ENCODE measurements around the gene GK. TPM values are rescaled to one million over a fixed set of nuclear protein-coding genes. Genes with fewer than 3 reads are reported as not detected.

Gene GK
- polyA plus RNA-seq (2012; ENCODE audit: low read depth, missing spikeins): 12.8 TPM

- TF ChIP-seq POU2F2 (IDR thresholded peaks at IDR 0.05; ENCODE audit: low read depth, low read length): no peak
- no peak for TF ChIP-seq POLR2AphosphoS5 (IDR thresholded peaks at IDR 0.05; ENCODE audit: low read depth, low read length)
- no peak for TF ChIP-seq TAF1 (IDR thresholded peaks at IDR 0.05; ENCODE audit: low read depth, low read length)
- TF ChIP-seq POLR2A (IDR thresholded peaks at IDR 0.05; ENCODE audit: low read depth, low read length): no peak
- TF ChIP-seq PAX5 (IDR thresholded peaks at IDR 0.05; ENCODE audit: insufficient read depth, low read length, severe bottlenecking): no peak
- TF ChIP-seq SPI1 (IDR thresholded peaks at IDR 0.05; ENCODE audit: low read depth, low read length): no peak
- FAIRE-seq (peak; percentile 92), DNase-seq (ENCODE audit: insufficient read length, low spot score) (no peak)
Measured at GRCh38 chrX:30653415-30654131, at the start of gene GK. Gene GK (plus strand): TSS chrX:30653423. CDS start chrX:30653538, 115 bp downstream.

GRCh38 chrX:30607155-30607554, 46.1 kb upstream of the GK start:
- no peak for TF ChIP-seq POLR2A (IDR thresholded peaks at IDR 0.05; ENCODE audit: low read depth, low read length)
- no peak for TF ChIP-seq SPI1 (IDR thresholded peaks at IDR 0.05; ENCODE audit: low read depth, low read length)
- no peak for TF ChIP-seq PAX5 (IDR thresholded peaks at IDR 0.05; ENCODE audit: insufficient read depth, low read length, severe bottlenecking)
- TF ChIP-seq POU2F2 (IDR thresholded peaks at IDR 0.05; ENCODE audit: low read depth, low read length): no peak
- no peak for TF ChIP-seq TAF1 (IDR thresholded peaks at IDR 0.05; ENCODE audit: low read depth, low read length)
- TF ChIP-seq POLR2AphosphoS5 (IDR thresholded peaks at IDR 0.05; ENCODE audit: low read depth, low read length): no peak
- DNase-seq (ENCODE audit: insufficient read length, low spot score) (no peak), FAIRE-seq (no peak)

- no peak for FAIRE-seq
- TF ChIP-seq SPI1 (IDR thresholded peaks at IDR 0.05; ENCODE audit: low read depth, low read length): no peak
- no peak for TF ChIP-seq PAX5 (IDR thresholded peaks at IDR 0.05; ENCODE audit: insufficient read depth, low read length, severe bottlenecking)
- no peak for TF ChIP-seq POLR2A (IDR thresholded peaks at IDR 0.05; ENCODE audit: low read depth, low read length)
- no peak for TF ChIP-seq POLR2AphosphoS5 (IDR thresholded peaks at IDR 0.05; ENCODE audit: low read depth, low read length)
- TF ChIP-seq POU2F2 (IDR thresholded peaks at IDR 0.05; ENCODE audit: low read depth, low read length): no peak
- TF ChIP-seq TAF1 (IDR thresholded peaks at IDR 0.05; ENCODE audit: low read depth, low read length): no peak
- DNase-seq (ENCODE audit: insufficient read length, low spot score): no peak
Measured at GRCh38 chrX:30610026-30610425, 43.2 kb upstream of the GK start.

GRCh38 chrX:30612250-30612655, 41.0 kb upstream of the GK start:
- TF ChIP-seq SPI1 (IDR thresholded peaks at IDR 0.05; ENCODE audit: low read depth, low read length) (no peak), POU2F2 (IDR thresholded peaks at IDR 0.05; ENCODE audit: low read depth, low read length) (no peak), POLR2AphosphoS5 (IDR thresholded peaks at IDR 0.05; ENCODE audit: low read depth, low read length) (no peak), PAX5 (IDR thresholded peaks at IDR 0.05; ENCODE audit: insufficient read depth, low read length, severe bottlenecking) (no peak), TAF1 (IDR thresholded peaks at IDR 0.05; ENCODE audit: low read depth, low read length) (no peak), POLR2A (IDR thresholded peaks at IDR 0.05; ENCODE audit: low read depth, low read length) (no peak)
- FAIRE-seq (no peak), DNase-seq (ENCODE audit: insufficient read length, low spot score) (no peak)

GRCh38 chrX:30613721-30614120, 39.5 kb upstream of the GK start:
- FAIRE-seq (no peak), DNase-seq (ENCODE audit: insufficient read length, low spot score) (no peak)
- TF ChIP-seq PAX5 (IDR thresholded peaks at IDR 0.05; ENCODE audit: insufficient read depth, low read length, severe bottlenecking): no peak
- no peak for TF ChIP-seq POLR2AphosphoS5 (IDR thresholded peaks at IDR 0.05; ENCODE audit: low read depth, low read length)
- TF ChIP-seq POU2F2 (IDR thresholded peaks at IDR 0.05; ENCODE audit: low read depth, low read length): no peak
- TF ChIP-seq TAF1 (IDR thresholded peaks at IDR 0.05; ENCODE audit: low read depth, low read length): no peak
- TF ChIP-seq SPI1 (IDR thresholded peaks at IDR 0.05; ENCODE audit: low read depth, low read length): no peak
- no peak for TF ChIP-seq POLR2A (IDR thresholded peaks at IDR 0.05; ENCODE audit: low read depth, low read length)

GRCh38 chrX:30615229-30615628, 38.0 kb upstream of the GK start:
- FAIRE-seq (no peak), DNase-seq (ENCODE audit: insufficient read length, low spot score) (no peak)
- TF ChIP-seq TAF1 (IDR thresholded peaks at IDR 0.05; ENCODE audit: low read depth, low read length) (no peak), POLR2A (IDR thresholded peaks at IDR 0.05; ENCODE audit: low read depth, low read length) (no peak), SPI1 (IDR thresholded peaks at IDR 0.05; ENCODE audit: low read depth, low read length) (no peak), PAX5 (IDR thresholded peaks at IDR 0.05; ENCODE audit: insufficient read depth, low read length, severe bottlenecking) (no peak), POU2F2 (IDR thresholded peaks at IDR 0.05; ENCODE audit: low read depth, low read length) (no peak), POLR2AphosphoS5 (IDR thresholded peaks at IDR 0.05; ENCODE audit: low read depth, low read length) (no peak)

- TF ChIP-seq POU2F2 (IDR thresholded peaks at IDR 0.05; ENCODE audit: low read depth, low read length): no peak
- TF ChIP-seq PAX5 (IDR thresholded peaks at IDR 0.05; ENCODE audit: insufficient read depth, low read length, severe bottlenecking): no peak
- TF ChIP-seq SPI1 (IDR thresholded peaks at IDR 0.05; ENCODE audit: low read depth, low read length): no peak
- DNase-seq (ENCODE audit: insufficient read length, low spot score) (no peak), FAIRE-seq (no peak)
Measured at GRCh38 chrX:30618160-30618765, 35.0 kb upstream of the GK start.

- FAIRE-seq: no peak
Measured at GRCh38 chrX:30620125-30620524, 33.1 kb upstream of the GK start.

GRCh38 chrX:30620980-30621618, 32.1 kb upstream of the GK start:
- FAIRE-seq: no peak
- DNase-seq (ENCODE audit: insufficient read length, low spot score): no peak
- TF ChIP-seq PAX5 (IDR thresholded peaks at IDR 0.05; ENCODE audit: insufficient read depth, low read length, severe bottlenecking) (no peak), TAF1 (IDR thresholded peaks at IDR 0.05; ENCODE audit: low read depth, low read length) (no peak), POU2F2 (IDR thresholded peaks at IDR 0.05; ENCODE audit: low read depth, low read length) (no peak), SPI1 (IDR thresholded peaks at IDR 0.05; ENCODE audit: low read depth, low read length) (no peak)

More at GRCh38 chrX:30620125-30620524, 33.1 kb upstream of the GK start:
- TF ChIP-seq POU2F2 (IDR thresholded peaks at IDR 0.05; ENCODE audit: low read depth, low read length): no peak
- no peak for TF ChIP-seq TAF1 (IDR thresholded peaks at IDR 0.05; ENCODE audit: low read depth, low read length)
- no peak for TF ChIP-seq POLR2A (IDR thresholded peaks at IDR 0.05; ENCODE audit: low read depth, low read length)
- TF ChIP-seq SPI1 (IDR thresholded peaks at IDR 0.05; ENCODE audit: low read depth, low read length): no peak
- no peak for TF ChIP-seq POLR2AphosphoS5 (IDR thresholded peaks at IDR 0.05; ENCODE audit: low read depth, low read length)
- no peak for TF ChIP-seq PAX5 (IDR thresholded peaks at IDR 0.05; ENCODE audit: insufficient read depth, low read length, severe bottlenecking)
- DNase-seq (ENCODE audit: insufficient read length, low spot score): no peak

All from GM12891 (cell line).